ENCODE measurements around the gene TPGS2. TPM values are rescaled to one million over a fixed set of nuclear protein-coding genes. Genes with fewer than 3 reads are reported as not detected.

The TPGS2 gene
- total and polyA plus RNA-seq, 2 of the 8 experiments (the other 6 are each of a cell fraction or from before 2014, with no cell fraction given) = 151 to 273 TPM

Other genes with a start within 250 kb of the TPGS2 start
- 4.4 and 5.7 TPM in 2 replicates for gene KIAA1328, start 125 bp upstream of the TPGS2 start, total RNA-seq (2021; fragmentation: NEBNext Ultra II Directional; extraction: Animal tissue kit (Norgen Biotek cat#: 25700))
- 2.0 and 2.6 TPM in 2 replicates for gene KIAA1328, start 125 bp upstream of the TPGS2 start, polyA plus RNA-seq (2011; rRNA removed)

Data from H1 (cell line).